HL-60 (cell line): ENCODE data around the gene GRM5.

Experiments
- DNase-seq, 2 experiments: peaks; one replicate each; pipeline ENCODE4 v3.0.0-alpha.2; 2010 to 2020; ENCODE audit warnings: low read depth in 1 of 2, low spot score in 1 of 2
- H3K27ac ChIP-seq: fragments of 250-450 bp; sonication (Bioruptor Pico); replicated peaks from 2 replicates; pipeline ENCODE4 v1.5.1; 2020; ENCODE audit warnings: mild to moderate bottlenecking, moderate library complexity
- H3K27me3 ChIP-seq: fragments of 250-450 bp; sonication (Bioruptor Pico); 2 replicates; pipeline ENCODE4 v1.5.1; 2021; ENCODE audit warnings: mild to moderate bottlenecking, moderate library complexity; ENCODE audit not compliant: insufficient read depth, poor library complexity, severe bottlenecking
- H3K4me3 ChIP-seq: replicated peaks from 2 replicates; pipeline ENCODE4 v1.5.1; 2011; ENCODE audit warnings: mild to moderate bottlenecking, control low read depth, low read length; ENCODE audit not compliant: insufficient read depth
- GABPA ChIP-seq: IDR thresholded peaks from 2 replicates; pipeline ENCODE4 v1.6.1; 2012; ENCODE audit warnings: low read depth
- POLR2AphosphoS5 ChIP-seq: IDR thresholded peaks from 2 replicates; pipeline ENCODE4 v1.6.1; 2012; ENCODE audit warnings: low read depth
- SPI1 ChIP-seq: IDR thresholded peaks from 2 replicates; pipeline ENCODE4 v1.6.1; 2012; ENCODE audit warnings: low read depth, mild to moderate bottlenecking, borderline replicate concordance
- TF ChIP-seq, protein P1 (sequence below): IDR thresholded peaks from one replicate; pipeline ENCODE4 v1.5.1; 2011; ENCODE audit warnings: low read length, control low read depth, inconsistent platforms; ENCODE audit not compliant: insufficient read depth
- TF ChIP-seq, protein P2 (sequence below): IDR thresholded peaks from 2 replicates; pipeline ENCODE4 v1.6.1; 2012; ENCODE audit warnings: low read depth; ENCODE audit not compliant: insufficient replicate concordance

The GRM5 gene

DNA sequence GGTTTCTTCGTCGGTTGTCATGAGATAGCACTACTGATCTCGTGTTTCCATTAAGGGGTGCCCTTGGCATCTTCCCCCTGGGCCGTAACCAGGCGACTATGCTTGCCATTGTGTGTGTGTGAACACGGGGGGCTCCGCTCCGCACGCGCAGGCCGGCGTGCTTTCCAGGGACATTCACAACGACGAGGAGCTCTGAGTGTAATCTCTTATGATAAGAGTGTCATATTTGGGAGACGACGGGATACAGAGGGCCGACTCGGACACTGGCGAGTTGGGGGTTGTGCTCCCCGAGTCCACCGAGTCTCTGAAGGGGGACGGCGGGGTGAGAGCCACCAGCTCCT lies 557.4 kb downstream of the GRM5 start:
- no peak overlapping the region for H3K27ac ChIP-seq
- TF ChIP-seq SPI1: no peak
- TF ChIP-seq, protein P1, sequence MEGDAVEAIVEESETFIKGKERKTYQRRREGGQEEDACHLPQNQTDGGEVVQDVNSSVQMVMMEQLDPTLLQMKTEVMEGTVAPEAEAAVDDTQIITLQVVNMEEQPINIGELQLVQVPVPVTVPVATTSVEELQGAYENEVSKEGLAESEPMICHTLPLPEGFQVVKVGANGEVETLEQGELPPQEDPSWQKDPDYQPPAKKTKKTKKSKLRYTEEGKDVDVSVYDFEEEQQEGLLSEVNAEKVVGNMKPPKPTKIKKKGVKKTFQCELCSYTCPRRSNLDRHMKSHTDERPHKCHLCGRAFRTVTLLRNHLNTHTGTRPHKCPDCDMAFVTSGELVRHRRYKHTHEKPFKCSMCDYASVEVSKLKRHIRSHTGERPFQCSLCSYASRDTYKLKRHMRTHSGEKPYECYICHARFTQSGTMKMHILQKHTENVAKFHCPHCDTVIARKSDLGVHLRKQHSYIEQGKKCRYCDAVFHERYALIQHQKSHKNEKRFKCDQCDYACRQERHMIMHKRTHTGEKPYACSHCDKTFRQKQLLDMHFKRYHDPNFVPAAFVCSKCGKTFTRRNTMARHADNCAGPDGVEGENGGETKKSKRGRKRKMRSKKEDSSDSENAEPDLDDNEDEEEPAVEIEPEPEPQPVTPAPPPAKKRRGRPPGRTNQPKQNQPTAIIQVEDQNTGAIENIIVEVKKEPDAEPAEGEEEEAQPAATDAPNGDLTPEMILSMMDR: no peak
- no peak for TF ChIP-seq POLR2AphosphoS5
- no peak for TF ChIP-seq GABPA
- TF ChIP-seq, protein P2, sequence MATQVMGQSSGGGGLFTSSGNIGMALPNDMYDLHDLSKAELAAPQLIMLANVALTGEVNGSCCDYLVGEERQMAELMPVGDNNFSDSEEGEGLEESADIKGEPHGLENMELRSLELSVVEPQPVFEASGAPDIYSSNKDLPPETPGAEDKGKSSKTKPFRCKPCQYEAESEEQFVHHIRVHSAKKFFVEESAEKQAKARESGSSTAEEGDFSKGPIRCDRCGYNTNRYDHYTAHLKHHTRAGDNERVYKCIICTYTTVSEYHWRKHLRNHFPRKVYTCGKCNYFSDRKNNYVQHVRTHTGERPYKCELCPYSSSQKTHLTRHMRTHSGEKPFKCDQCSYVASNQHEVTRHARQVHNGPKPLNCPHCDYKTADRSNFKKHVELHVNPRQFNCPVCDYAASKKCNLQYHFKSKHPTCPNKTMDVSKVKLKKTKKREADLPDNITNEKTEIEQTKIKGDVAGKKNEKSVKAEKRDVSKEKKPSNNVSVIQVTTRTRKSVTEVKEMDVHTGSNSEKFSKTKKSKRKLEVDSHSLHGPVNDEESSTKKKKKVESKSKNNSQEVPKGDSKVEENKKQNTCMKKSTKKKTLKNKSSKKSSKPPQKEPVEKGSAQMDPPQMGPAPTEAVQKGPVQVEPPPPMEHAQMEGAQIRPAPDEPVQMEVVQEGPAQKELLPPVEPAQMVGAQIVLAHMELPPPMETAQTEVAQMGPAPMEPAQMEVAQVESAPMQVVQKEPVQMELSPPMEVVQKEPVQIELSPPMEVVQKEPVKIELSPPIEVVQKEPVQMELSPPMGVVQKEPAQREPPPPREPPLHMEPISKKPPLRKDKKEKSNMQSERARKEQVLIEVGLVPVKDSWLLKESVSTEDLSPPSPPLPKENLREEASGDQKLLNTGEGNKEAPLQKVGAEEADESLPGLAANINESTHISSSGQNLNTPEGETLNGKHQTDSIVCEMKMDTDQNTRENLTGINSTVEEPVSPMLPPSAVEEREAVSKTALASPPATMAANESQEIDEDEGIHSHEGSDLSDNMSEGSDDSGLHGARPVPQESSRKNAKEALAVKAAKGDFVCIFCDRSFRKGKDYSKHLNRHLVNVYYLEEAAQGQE: no peak
- peaks cover 26% of the 10 kb centered on the region for H3K27me3 ChIP-seq
- H3K4me3 ChIP-seq: no peak overlapping the region
- DNase-seq: no peak

DNA sequence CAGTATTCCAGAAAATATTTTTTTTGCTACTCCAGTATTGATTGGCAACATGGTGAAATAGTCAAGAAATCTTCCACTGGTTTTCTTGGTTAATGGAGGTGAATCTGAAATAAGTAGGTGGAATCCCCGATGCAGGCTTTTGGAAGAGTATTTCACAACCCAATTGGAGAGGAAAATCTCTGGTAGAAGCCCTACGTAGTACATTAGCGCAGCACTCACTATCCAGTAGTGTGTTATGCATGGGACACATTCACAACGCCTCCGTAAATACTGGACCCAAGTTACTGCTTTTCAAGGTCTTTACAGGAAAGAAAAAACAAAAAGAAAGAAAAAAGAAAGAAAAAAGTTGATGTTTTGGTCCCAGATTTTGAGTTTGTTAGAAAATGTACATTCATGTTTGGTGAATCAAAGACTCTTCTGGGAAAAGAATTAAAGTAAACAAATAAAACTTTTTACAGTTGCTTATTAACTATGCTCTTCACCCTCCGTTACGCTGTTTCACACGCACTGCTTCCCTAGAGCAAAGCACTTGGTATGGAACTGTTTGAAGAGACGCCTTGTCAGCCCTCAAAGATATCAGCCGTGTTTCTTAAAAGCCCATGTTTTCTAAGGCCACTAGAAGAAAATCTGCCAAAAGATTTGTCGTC lies 557.9 kb downstream of the GRM5 start:
- TF ChIP-seq GABPA (no peak), POLR2AphosphoS5 (no peak), SPI1 (no peak)
- TF ChIP-seq, protein P1: no peak
- Histone ChIP-seq H3K27me3 (peaks cover 26% of the 10 kb centered on the region), H3K27ac (no peak overlapping the region), H3K4me3 (no peak overlapping the region)
- DNase-seq: no peak

DNA sequence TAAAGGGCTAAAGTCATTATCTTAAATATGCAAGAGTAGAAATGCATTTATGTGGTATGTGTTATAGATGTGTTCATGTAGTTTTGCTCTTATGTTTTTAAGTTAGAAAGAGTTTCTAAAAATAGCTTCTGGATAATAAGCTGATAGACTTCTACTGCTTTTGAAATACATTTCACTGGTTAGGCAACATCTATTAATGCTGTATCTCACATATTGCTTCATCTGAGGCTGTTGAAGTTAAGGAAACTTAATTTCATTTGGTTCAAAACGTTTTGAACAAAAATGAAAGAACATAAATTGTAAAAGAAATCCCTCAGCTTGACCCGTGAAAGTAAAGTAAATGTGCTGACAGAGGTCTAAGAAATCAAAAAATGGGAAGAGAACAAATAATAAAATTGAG lies 564.2 kb downstream of the GRM5 start:
- H3K27ac ChIP-seq: no peak overlapping the region
- TF ChIP-seq GABPA: no peak
- TF ChIP-seq, protein P1: no peak
- TF ChIP-seq SPI1: no peak
- no peak for TF ChIP-seq POLR2AphosphoS5
- TF ChIP-seq, protein P2: no peak
- H3K27me3 ChIP-seq: no peaks in the 10 kb centered on the region
- H3K4me3 ChIP-seq: no peak overlapping the region
- no peak for DNase-seq

DNA sequence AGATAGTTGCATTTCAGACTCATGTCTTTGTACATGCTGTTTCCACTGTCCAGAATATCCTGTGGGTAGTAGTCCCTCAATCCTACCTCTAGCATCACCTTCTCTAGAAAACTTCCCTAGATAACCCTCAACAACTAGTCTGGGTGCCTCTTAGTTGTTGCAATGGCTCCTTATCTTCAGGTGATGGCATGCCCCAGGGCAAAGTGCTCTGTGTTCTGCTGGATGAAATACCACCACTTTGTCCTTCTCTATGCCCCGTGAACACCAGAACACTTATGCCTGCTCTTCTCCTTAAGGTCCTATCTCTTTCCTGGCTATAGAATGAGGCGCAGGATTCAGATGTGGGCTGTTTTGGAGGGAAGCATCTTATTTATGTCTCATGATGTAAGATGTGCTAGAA lies 569.9 kb downstream of the GRM5 start:
- Histone ChIP-seq H3K27me3 (no peaks in the 10 kb centered on the region), H3K4me3 (no peak overlapping the region), H3K27ac (no peak overlapping the region)
- TF ChIP-seq, protein P1: no peak
- TF ChIP-seq SPI1 (no peak), POLR2AphosphoS5 (no peak), GABPA (no peak)
- TF ChIP-seq, protein P2: no peak
- no peak for DNase-seq
